HUES64 (cell line): ENCODE measurements around the gene RAB4A.

ENCODE experiments used
- H3K27ac ChIP-seq: 2 replicates; pipeline ENCODE4 v1.7.0; 2013; ENCODE audit warnings: low read depth, low read length, inconsistent platforms
- H3K27me3 ChIP-seq: 2 replicates; pipeline ENCODE4 v1.6.1; 2013; ENCODE audit warnings: mild to moderate bottlenecking, low read length; ENCODE audit not compliant: insufficient read depth
- H3K36me3 ChIP-seq: 2 replicates; pipeline ENCODE4 v1.6.1; 2013; ENCODE audit warnings: mild to moderate bottlenecking, low read length; ENCODE audit not compliant: insufficient read depth
- H3K4me1 ChIP-seq: 2 replicates; pipeline ENCODE4 v1.6.1; 2013; ENCODE audit warnings: mild to moderate bottlenecking, low read length, moderate library complexity; ENCODE audit not compliant: insufficient read depth
- H3K4me3 ChIP-seq: 2 replicates; pipeline ENCODE4 v1.5.1; 2013; ENCODE audit warnings: mild to moderate bottlenecking, low read length, moderate library complexity
- H3K9ac ChIP-seq: 2 replicates; pipeline ENCODE4 v1.6.1; 2013; ENCODE audit warnings: mild to moderate bottlenecking, low read depth, low read length
- H3K9me3 ChIP-seq: 2 replicates; pipeline ENCODE4 v1.6.1; 2013; ENCODE audit warnings: low read depth, low read length; ENCODE audit not compliant: insufficient read depth
- WGBS: fragments of 150-250, 120-280 bp; methylation state at CpG from one replicate; pipeline ENCODE4 v1.1.7; 2013; ENCODE audit warnings: missing lambda C conversion rate; 5-methylcytosine and 5-hydroxymethylcytosine counted together

RAB4A gene

GRCh38 chr1:229302740-229303139 lies 31.8 kb downstream of the RAB4A start:
- Histone ChIP-seq H3K4me1 (no peaks in the 10 kb centered on the region; the same call in 1 of the 2 replicates), H3K9me3 (no peaks in the 10 kb centered on the region), H3K9ac (no peak overlapping the region), H3K36me3 (peaks cover 81% of the 10 kb centered on the region), H3K27me3 (no peaks in the 10 kb centered on the region), H3K27ac (no peak overlapping the region), H3K4me3 (no peak overlapping the region)
- 92% methylated on average over 8 of the region's 8 CpGs for WGBS

- H3K9ac ChIP-seq = no peak overlapping the region
- H3K9me3 ChIP-seq = no peaks in the 10 kb centered on the region
- whole genome bisulfite sequencing = 95% methylated on average over 4 of the region's 4 CpGs
- peaks cover 76% of the 10 kb centered on the region for H3K36me3 ChIP-seq
- no peaks in the 10 kb centered on the region; the same call in 1 of the 2 replicates for H3K4me1 ChIP-seq
- no peak overlapping the region for H3K27ac ChIP-seq
- no peaks in the 10 kb centered on the region for H3K27me3 ChIP-seq
- no peak overlapping the region for H3K4me3 ChIP-seq
These were observed 32.9 kb downstream of the RAB4A start for GRCh38 chr1:229303855-229304254.

GRCh38 chr1:229305392-229305791 lies 34.5 kb downstream of the RAB4A start:
- H3K4me3 ChIP-seq = no peak overlapping the region
- H3K4me1 ChIP-seq = no peaks in the 10 kb centered on the region; the same call in 1 of the 2 replicates
- no peak overlapping the region for H3K9ac ChIP-seq
- 100% methylated on average over 1 of the region's 2 CpGs for WGBS
- H3K27me3 ChIP-seq = no peaks in the 10 kb centered on the region
- H3K27ac ChIP-seq = no peak overlapping the region
- H3K36me3 ChIP-seq = peaks cover 60% of the 10 kb centered on the region
- H3K9me3 ChIP-seq = no peaks in the 10 kb centered on the region

DNA sequence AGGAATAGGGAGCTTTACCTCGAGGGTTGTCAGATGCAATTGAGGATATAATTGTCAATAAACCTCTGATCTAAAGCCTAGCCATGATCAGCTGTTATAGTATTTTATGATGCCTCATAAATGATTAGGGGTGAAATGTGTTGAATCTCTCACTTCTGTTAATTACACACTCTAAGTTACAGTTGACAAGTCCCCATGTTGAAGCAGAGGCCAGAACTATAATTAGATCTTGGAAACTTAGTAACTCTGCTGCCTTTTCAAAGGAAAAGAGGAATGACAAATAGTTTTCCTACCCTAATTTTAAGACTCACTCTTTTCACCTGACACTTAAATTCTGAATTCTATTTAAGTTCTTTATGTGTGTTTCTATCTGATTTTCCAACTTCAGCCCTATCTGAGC lies 38.2 kb downstream of the RAB4A start:
- Histone ChIP-seq H3K36me3 (peaks cover 38% of the 10 kb centered on the region), H3K27me3 (no peaks in the 10 kb centered on the region), H3K9me3 (no peaks in the 10 kb centered on the region), H3K4me3 (no peak overlapping the region), H3K27ac (no peak overlapping the region), H3K9ac (no peak overlapping the region), H3K4me1 (no peaks in the 10 kb centered on the region)
- 95% methylated on average over 1 of the region's 1 CpG for WGBS

DNA sequence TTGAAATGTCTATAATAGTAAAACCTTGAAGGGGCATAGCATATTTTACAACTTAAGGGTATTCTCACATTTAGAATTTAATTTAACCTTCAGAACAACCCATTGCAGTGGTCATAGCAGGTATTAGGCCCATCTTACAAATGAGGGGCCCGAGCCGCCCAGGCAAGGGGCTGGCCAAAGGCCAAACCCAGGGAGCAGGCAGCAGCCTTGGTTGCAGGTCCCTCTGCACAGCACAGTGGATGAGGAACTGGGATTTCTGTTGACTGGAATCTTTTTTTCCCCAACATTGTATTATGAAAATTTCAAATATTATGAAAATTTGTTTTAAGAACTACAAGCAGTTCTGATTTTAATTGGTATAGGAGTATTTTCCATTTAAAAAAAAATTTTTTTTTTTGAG lies 38.8 kb downstream of the RAB4A start:
- H3K9ac ChIP-seq = no peak overlapping the region
- no peaks in the 10 kb centered on the region for H3K9me3 ChIP-seq
- H3K27me3 ChIP-seq = no peaks in the 10 kb centered on the region
- no peaks in the 10 kb centered on the region for H3K4me1 ChIP-seq
- 91% methylated on average over 2 of the region's 2 CpGs for WGBS
- no peak overlapping the region for H3K27ac ChIP-seq
- no peak overlapping the region for H3K4me3 ChIP-seq
- peaks cover 32% of the 10 kb centered on the region for H3K36me3 ChIP-seq

DNA sequence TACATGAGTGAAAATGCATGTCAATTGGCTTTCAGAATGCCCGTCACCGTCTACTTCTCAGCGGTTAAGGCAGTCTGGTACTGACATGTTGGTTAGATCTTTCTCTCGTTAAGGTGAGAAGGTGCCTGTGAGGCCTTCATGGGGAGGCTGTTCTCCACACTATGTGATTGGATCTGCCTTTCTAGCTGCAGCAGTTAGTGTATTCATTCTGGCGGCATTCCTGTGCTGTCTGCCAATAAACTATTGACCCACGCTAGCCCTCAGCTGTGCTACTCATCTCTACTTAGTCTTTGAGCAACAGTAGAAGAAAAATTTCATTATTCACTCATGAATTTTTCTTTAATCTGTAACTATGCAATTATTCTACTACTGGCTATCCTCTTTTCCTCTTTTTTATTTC lies 39.9 kb downstream of the RAB4A start:
- Histone ChIP-seq H3K36me3 (peaks cover 22% of the 10 kb centered on the region), H3K4me3 (no peak overlapping the region), H3K27me3 (no peaks in the 10 kb centered on the region), H3K27ac (no peak overlapping the region), H3K9ac (no peak overlapping the region), H3K9me3 (no peaks in the 10 kb centered on the region), H3K4me1 (no peaks in the 10 kb centered on the region)
- 92% methylated on average over 6 of the region's 6 CpGs for WGBS

GRCh38 chr1:229316166-229316565 lies 45.3 kb downstream of the RAB4A start:
- peaks cover 17% of the 10 kb centered on the region; the same call in 1 of the 2 replicates for H3K36me3 ChIP-seq
- H3K4me1 ChIP-seq = no peaks in the 10 kb centered on the region
- no peak overlapping the region for H3K4me3 ChIP-seq
- no peak overlapping the region for H3K27ac ChIP-seq
- H3K9me3 ChIP-seq = no peaks in the 10 kb centered on the region
- no peaks in the 10 kb centered on the region for H3K27me3 ChIP-seq
- 100% methylated on average over 1 of the region's 2 CpGs for WGBS
- no peak overlapping the region for H3K9ac ChIP-seq

DNA sequence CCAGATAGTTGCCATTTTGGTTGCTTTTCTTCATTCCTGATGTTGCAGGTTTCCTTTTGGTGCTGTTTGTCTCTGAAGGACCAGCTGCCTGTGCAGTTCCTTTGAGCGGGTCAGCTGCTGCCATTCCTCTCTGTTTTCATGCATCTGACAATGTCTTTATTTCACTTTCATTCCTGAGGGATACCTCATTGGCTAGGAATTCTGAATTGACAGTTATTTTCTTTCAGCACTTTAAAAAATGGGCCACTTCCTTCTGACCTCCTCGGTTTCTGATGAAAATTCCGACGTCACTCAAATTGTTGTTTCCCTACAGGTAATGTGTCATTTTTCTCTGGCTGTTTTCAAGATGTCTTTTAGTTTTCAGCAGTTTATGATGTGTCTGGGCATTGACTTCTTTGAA lies 47.1 kb downstream of the RAB4A start:
- H3K27me3 ChIP-seq = no peaks in the 10 kb centered on the region
- H3K27ac ChIP-seq = no peak overlapping the region
- peaks cover 32% of the 10 kb centered on the region for H3K36me3 ChIP-seq
- no peaks in the 10 kb centered on the region for H3K9me3 ChIP-seq
- 88% methylated on average over 4 of the region's 4 CpGs for WGBS
- H3K9ac ChIP-seq = no peak overlapping the region
- H3K4me3 ChIP-seq = no peak overlapping the region
- no peaks in the 10 kb centered on the region for H3K4me1 ChIP-seq

DNA sequence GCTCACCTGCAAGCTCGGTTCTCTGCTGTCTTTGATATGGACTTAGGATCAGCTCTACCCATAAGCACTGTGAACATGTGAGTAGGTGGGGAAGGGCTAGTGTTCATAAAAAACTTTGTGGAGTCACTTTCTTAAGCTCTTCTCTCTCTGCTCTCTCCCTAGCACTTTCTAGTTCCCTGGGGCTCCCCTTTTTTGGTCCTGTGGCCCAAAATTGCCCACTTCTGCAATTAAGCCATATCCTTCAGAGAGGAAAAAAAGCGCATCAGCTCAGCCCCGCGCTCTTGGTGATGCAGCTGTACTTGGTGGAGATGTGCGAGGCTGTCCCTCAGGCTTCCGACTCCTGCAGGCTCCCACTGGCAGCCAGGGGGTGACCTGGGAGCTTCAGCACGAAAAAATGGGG lies 48.6 kb downstream of the RAB4A start:
- H3K27ac ChIP-seq = no peak overlapping the region
- H3K4me3 ChIP-seq = no peak overlapping the region
- no peaks in the 10 kb centered on the region for H3K9me3 ChIP-seq
- H3K27me3 ChIP-seq = no peaks in the 10 kb centered on the region
- WGBS = 86% methylated on average over 7 of the region's 7 CpGs
- H3K36me3 ChIP-seq = peaks cover 46% of the 10 kb centered on the region
- no peaks in the 10 kb centered on the region for H3K4me1 ChIP-seq
- H3K9ac ChIP-seq = no peak overlapping the region

- Histone ChIP-seq H3K27ac (no peak overlapping the region), H3K9me3 (no peaks in the 10 kb centered on the region), H3K27me3 (no peaks in the 10 kb centered on the region), H3K4me3 (no peak overlapping the region), H3K9ac (no peak overlapping the region), H3K36me3 (peaks cover 72% of the 10 kb centered on the region), H3K4me1 (no peaks in the 10 kb centered on the region)
- WGBS = 93% methylated on average over 6 of the region's 7 CpGs
These were observed 52.3 kb downstream of the RAB4A start for GRCh38 chr1:229323201-229323600.

GRCh38 chr1:229323885-229324553 lies 53.1 kb downstream of the RAB4A start:
- peaks cover 72% of the 10 kb centered on the region for H3K36me3 ChIP-seq
- no peaks in the 10 kb centered on the region for H3K27me3 ChIP-seq
- WGBS = 100% methylated on average over 1 of the region's 2 CpGs
- H3K9ac ChIP-seq = no peak overlapping the region
- H3K4me1 ChIP-seq = no peaks in the 10 kb centered on the region
- no peak overlapping the region for H3K4me3 ChIP-seq
- no peaks in the 10 kb centered on the region for H3K9me3 ChIP-seq
- no peak overlapping the region for H3K27ac ChIP-seq

DNA sequence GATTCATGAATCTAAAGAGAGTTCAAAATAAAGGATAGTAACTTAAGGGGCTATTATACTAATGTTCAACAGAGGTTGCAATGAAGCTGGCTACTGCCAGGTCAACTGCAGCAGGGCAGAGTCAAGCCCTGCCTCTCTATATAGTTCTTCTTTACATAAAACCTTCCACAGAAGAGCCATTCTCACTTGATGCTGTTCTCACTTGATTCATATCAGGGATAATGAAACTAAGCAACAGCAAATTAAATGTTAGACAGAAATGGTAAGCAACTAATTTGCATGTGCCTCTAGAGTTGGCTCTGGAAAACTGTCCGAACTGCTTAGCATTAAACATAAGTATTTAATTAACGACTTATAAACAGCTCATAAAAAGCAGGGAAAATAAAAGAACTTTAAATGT lies 54.5 kb downstream of the RAB4A start:
- H3K27me3 ChIP-seq = no peaks in the 10 kb centered on the region
- H3K4me1 ChIP-seq = no peaks in the 10 kb centered on the region
- H3K9ac ChIP-seq = no peak overlapping the region
- H3K4me3 ChIP-seq = no peak overlapping the region
- WGBS = 100% methylated on average over 2 of the region's 2 CpGs
- no peaks in the 10 kb centered on the region for H3K9me3 ChIP-seq
- H3K36me3 ChIP-seq = peaks cover 64% of the 10 kb centered on the region
- no peak overlapping the region for H3K27ac ChIP-seq
